Neural progenitor cell (in vitro differentiated cells): ENCODE results near the gene LEKR1. TPM values are rescaled to one million over a fixed set of nuclear protein-coding genes. Genes with fewer than 3 reads are reported as not detected.

Experiments used
- DNase-seq: peaks from one replicate; pipeline ENCODE4 v3.0.0-alpha.2; 2016; ENCODE audit warnings: low spot score
- H2AFZ ChIP-seq: fragments of 200-600 bp; sonication (generic); replicated peaks from 2 replicates; pipeline ENCODE4 v1.6.1; 2016; ENCODE audit warnings: antibody characterized with exemption
- H3F3A ChIP-seq: fragments of 200-600 bp; sonication (generic); 2 replicates; pipeline ENCODE4 v1.6.1; 2016; ENCODE audit warnings: antibody characterized with exemption, low read depth
- H3K27ac ChIP-seq: fragments of 200-600 bp; sonication (generic); 2 replicates; pipeline ENCODE4 v1.5.1; 2016; ENCODE audit warnings: mild to moderate bottlenecking
- H3K27me3 ChIP-seq: fragments of 200-600 bp; sonication (generic); 2 replicates; pipeline ENCODE4 v1.6.1; 2016; ENCODE audit warnings: mild to moderate bottlenecking, moderate library complexity
- H3K36me3 ChIP-seq: fragments of 200-600 bp; sonication (generic); 2 replicates; pipeline ENCODE4 v1.5.1; 2016
- H3K4me1 ChIP-seq: fragments of 200-600 bp; sonication (generic); 2 replicates; pipeline ENCODE4 v1.6.1; 2016; ENCODE audit warnings: mixed run types
- H3K4me2 ChIP-seq: fragments of 200-600 bp; sonication (generic); 2 replicates; pipeline ENCODE4 v1.6.1; 2016
- H3K4me3 ChIP-seq: fragments of 200-600 bp; sonication (generic); 2 replicates; pipeline ENCODE4 v1.5.1; 2016
- H3K79me2 ChIP-seq: fragments of 200-600 bp; sonication (generic); 2 replicates; pipeline ENCODE4 v1.6.1; 2016; ENCODE audit warnings: low read depth
- H3K9ac ChIP-seq: fragments of 200-600 bp; sonication (generic); 2 replicates; pipeline ENCODE4 v1.6.1; 2016
- H3K9me3 ChIP-seq: fragments of 200-600 bp; sonication (generic); 2 replicates; pipeline ENCODE4 v1.5.1; 2016; ENCODE audit warnings: low read depth
- H4K20me1 ChIP-seq: fragments of 200-600 bp; sonication (generic); 2 replicates; pipeline ENCODE4 v1.6.1; 2016; ENCODE audit warnings: low read depth
- H3K27ac Mint-ChIP-seq: 3 replicates; pipeline ENCODE4 v1.8.0; 2021; ENCODE audit warnings: mixed read lengths
- H3K27me3 Mint-ChIP-seq: 2 replicates; pipeline ENCODE4 v1.8.0; 2022; ENCODE audit warnings: low read depth, mild to moderate bottlenecking, inconsistent platforms, moderate library complexity, mixed read lengths; ENCODE audit not compliant: insufficient read depth
- H3K36me3 Mint-ChIP-seq: 3 replicates; pipeline ENCODE4 v1.8.0; 2021; ENCODE audit warnings: mixed read lengths
- H3K4me1 Mint-ChIP-seq: 3 replicates; pipeline ENCODE4 v1.8.0; 2021; ENCODE audit warnings: mixed read lengths
- H3K4me3 Mint-ChIP-seq: 3 replicates; pipeline ENCODE4 v1.8.0; 2021; ENCODE audit warnings: mild to moderate bottlenecking, moderate library complexity, mixed read lengths
- H3K9me3 Mint-ChIP-seq: 3 replicates; pipeline ENCODE4 v1.8.0; 2020; ENCODE audit warnings: mixed read lengths
- EZH2 ChIP-seq: fragments of 200-600 bp; sonication (generic); IDR thresholded peaks from 2 replicates; pipeline ENCODE4 v1.6.1; 2017; ENCODE audit warnings: antibody characterized with exemption, mild to moderate bottlenecking, moderate library complexity
- EZH2phosphoT487 ChIP-seq: fragments of 200-600 bp; sonication (generic); IDR thresholded peaks from 2 replicates; pipeline ENCODE4 v1.6.1; 2017; ENCODE audit warnings: antibody characterized with exemption
- total RNA-seq: library from RNA; depleted of rRNA; stranded (reverse); fragments of >200 nt; gene quantifications from 2 replicates; pipeline ENCODE4 v1.2.3, GENCODE V29; 2015; ENCODE audit warnings: low replicate concordance
- TF ChIP-seq, protein P1 (sequence below): fragments of 200-600 bp; sonication (generic); IDR thresholded peaks from 2 replicates; pipeline ENCODE4 v1.5.1; 2017; ENCODE audit warnings: antibody characterized with exemption, mild to moderate bottlenecking

The LEKR1 gene
- total RNA-seq, 1 donor from 2014 or later: 1.9 TPM

DNA sequence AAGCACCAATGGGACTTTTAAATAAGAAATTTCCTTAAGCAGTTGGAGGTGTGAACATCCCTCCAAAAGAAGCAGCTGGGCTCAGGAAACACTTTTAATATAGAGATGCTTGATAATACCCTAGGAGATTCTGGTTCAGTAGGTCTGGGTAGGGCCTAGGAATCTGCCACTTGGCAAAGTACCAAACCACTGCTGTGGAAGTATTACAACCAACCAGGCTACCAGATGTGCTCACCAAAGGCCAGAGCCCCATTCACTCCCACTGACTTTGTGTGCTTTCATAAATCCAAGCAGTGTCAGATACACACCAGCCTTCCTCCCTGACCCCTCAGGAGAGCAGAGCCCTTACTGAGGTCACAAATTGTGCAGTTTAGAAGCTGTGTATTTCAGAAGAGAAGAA is 171.2 kb downstream of the LEKR1 start:
- Histone ChIP-seq H3K9ac (no peak overlapping the region), H2AFZ (no peak overlapping the region), H3K9me3 (no peaks in the 10 kb centered on the region), H3F3A (no peaks in the 10 kb centered on the region), H3K36me3 (no peaks in the 10 kb centered on the region), H3K27ac (no peak overlapping the region), H4K20me1 (no peaks in the 10 kb centered on the region), H3K27me3 (no peaks in the 10 kb centered on the region), H3K79me2 (no peaks in the 10 kb centered on the region), H3K4me2 (no peak overlapping the region), H3K4me3 (no peak overlapping the region), H3K4me1 (no peaks in the 10 kb centered on the region)
- Mint-ChIP-seq H3K36me3 (no peaks in the 10 kb centered on the region), H3K4me3 (no peak overlapping the region), H3K27ac (no peak overlapping the region), H3K9me3 (no peaks in the 10 kb centered on the region), H3K27me3 (peaks cover 3% of the 10 kb centered on the region), H3K4me1 (no peaks in the 10 kb centered on the region)
- TF ChIP-seq EZH2 (no peak), EZH2phosphoT487 (no peak)
- TF ChIP-seq, protein P1, sequence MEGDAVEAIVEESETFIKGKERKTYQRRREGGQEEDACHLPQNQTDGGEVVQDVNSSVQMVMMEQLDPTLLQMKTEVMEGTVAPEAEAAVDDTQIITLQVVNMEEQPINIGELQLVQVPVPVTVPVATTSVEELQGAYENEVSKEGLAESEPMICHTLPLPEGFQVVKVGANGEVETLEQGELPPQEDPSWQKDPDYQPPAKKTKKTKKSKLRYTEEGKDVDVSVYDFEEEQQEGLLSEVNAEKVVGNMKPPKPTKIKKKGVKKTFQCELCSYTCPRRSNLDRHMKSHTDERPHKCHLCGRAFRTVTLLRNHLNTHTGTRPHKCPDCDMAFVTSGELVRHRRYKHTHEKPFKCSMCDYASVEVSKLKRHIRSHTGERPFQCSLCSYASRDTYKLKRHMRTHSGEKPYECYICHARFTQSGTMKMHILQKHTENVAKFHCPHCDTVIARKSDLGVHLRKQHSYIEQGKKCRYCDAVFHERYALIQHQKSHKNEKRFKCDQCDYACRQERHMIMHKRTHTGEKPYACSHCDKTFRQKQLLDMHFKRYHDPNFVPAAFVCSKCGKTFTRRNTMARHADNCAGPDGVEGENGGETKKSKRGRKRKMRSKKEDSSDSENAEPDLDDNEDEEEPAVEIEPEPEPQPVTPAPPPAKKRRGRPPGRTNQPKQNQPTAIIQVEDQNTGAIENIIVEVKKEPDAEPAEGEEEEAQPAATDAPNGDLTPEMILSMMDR: no peak
- no peak for DNase-seq

DNA sequence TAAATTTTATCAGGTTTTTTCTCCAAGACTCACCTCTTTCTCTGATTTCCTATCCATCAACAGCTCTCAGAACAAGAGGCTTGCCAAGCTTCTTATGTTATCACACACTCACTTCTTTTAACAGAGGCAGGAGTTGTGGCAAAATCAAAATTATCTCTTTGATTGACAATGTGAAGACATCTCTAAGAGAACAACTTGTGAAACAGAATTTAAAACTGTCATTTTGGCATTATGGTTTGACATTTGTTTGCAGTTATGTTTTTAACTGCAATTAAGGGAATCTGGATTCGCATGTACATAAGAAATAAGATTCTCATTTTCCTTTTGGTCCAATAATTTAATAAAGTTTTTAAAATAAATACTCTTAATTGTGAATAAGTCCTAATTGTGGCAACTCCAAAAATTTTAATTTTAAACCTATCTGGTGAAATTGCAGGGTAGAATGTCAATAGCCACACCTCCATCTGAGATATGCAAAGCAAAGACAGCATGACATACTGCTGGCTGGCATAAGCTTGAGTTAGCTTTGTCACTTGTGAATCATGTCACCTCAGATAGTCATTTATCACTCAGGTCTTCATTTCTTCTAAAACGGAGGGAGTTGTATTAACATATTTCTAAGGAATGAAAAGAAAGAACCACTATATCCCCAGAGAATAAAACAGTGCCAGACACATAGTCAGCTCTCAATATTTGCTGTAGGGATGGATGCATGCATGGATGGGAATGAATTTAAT is 175.2 kb downstream of the LEKR1 start:
- Mint-ChIP-seq H3K4me1 (no peaks in the 10 kb centered on the region), H3K27me3 (peaks cover 3% of the 10 kb centered on the region), H3K36me3 (no peaks in the 10 kb centered on the region), H3K4me3 (no peak overlapping the region), H3K9me3 (no peaks in the 10 kb centered on the region), H3K27ac (no peak overlapping the region)
- Histone ChIP-seq H3K9me3 (no peaks in the 10 kb centered on the region), H3K4me1 (no peaks in the 10 kb centered on the region), H3K79me2 (no peaks in the 10 kb centered on the region), H2AFZ (no peak overlapping the region), H3K36me3 (no peaks in the 10 kb centered on the region), H3K27ac (no peak overlapping the region), H3K9ac (no peak overlapping the region), H3F3A (no peaks in the 10 kb centered on the region), H3K27me3 (no peaks in the 10 kb centered on the region), H3K4me3 (no peak overlapping the region), H3K4me2 (no peak overlapping the region), H4K20me1 (no peaks in the 10 kb centered on the region)
- DNase-seq: no peak
- no peak for TF ChIP-seq EZH2

DNA sequence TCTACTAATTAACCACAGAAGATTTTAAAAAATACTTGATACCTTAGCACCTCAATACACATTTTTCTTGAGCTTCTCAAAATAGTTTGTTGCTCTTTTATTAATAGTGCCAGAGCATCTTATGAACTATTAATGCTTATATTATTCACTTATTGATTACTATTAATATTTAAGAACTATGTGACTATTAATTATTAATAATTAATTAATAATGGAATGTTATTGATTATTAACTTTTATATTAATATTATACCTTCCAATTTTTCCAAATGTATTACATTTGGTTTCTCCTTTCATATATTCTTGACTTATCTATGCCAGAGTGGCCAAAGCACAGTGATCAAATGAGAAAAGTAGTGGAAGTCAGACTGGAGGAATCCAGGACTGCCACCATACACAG is 195.5 kb downstream of the LEKR1 start:
- no peak for TF ChIP-seq EZH2phosphoT487
- TF ChIP-seq, protein P1: no peak
- no peak for TF ChIP-seq EZH2
- no peak overlapping the region for H3K27ac ChIP-seq
- no peaks in the 10 kb centered on the region for H3K36me3 Mint-ChIP-seq
- H3K9ac ChIP-seq: no peak overlapping the region
- H2AFZ ChIP-seq: no peak overlapping the region
- no peaks in the 10 kb centered on the region for H3K9me3 ChIP-seq
- H3F3A ChIP-seq: no peaks in the 10 kb centered on the region
- H3K27me3 Mint-ChIP-seq: no peaks in the 10 kb centered on the region
- no peak overlapping the region for H3K4me2 ChIP-seq
- no peak overlapping the region for H3K4me3 ChIP-seq
- no peaks in the 10 kb centered on the region for H3K9me3 Mint-ChIP-seq
- no peaks in the 10 kb centered on the region for H4K20me1 ChIP-seq
- no peaks in the 10 kb centered on the region for H3K4me1 Mint-ChIP-seq
- H3K4me1 ChIP-seq: no peaks in the 10 kb centered on the region
- H3K36me3 ChIP-seq: no peaks in the 10 kb centered on the region
- no peak overlapping the region for H3K4me3 Mint-ChIP-seq
- no peaks in the 10 kb centered on the region for H3K27me3 ChIP-seq
- no peak for DNase-seq
- no peaks in the 10 kb centered on the region for H3K79me2 ChIP-seq
- H3K27ac Mint-ChIP-seq: no peak overlapping the region

DNA sequence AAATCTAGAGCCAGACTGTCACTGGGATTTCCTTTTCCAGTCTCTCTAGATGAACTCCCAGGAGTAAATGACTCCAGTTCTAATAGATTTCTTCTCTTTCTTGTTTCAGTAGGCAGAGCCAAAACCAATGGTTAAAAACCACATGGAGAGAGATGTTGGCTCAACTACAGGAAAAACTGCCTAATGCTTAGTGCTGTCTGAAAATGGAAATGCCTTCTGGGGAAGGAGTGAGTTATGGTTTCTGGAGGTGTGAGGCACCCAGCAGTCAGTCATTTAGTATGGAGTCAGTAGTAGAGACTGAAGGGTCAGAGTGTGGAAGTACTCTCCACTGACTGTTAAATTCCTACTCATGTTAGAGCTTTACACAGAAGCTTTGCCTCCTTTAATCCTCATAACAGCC is 197.1 kb downstream of the LEKR1 start:
- Histone ChIP-seq H3K27me3 (no peaks in the 10 kb centered on the region), H3K4me2 (no peak overlapping the region), H3K36me3 (no peaks in the 10 kb centered on the region), H3K27ac (no peak overlapping the region), H4K20me1 (no peaks in the 10 kb centered on the region), H3K9ac (no peak overlapping the region), H3F3A (no peaks in the 10 kb centered on the region), H3K79me2 (no peaks in the 10 kb centered on the region), H3K4me3 (no peak overlapping the region), H2AFZ (peak overlapping the region; percentile 12), H3K9me3 (no peaks in the 10 kb centered on the region), H3K4me1 (no peaks in the 10 kb centered on the region)
- H3K9me3 Mint-ChIP-seq: no peaks in the 10 kb centered on the region
- no peak for DNase-seq
- H3K27ac Mint-ChIP-seq: no peak overlapping the region
- H3K27me3 Mint-ChIP-seq: no peaks in the 10 kb centered on the region
- no peak overlapping the region for H3K4me3 Mint-ChIP-seq
- H3K4me1 Mint-ChIP-seq: no peaks in the 10 kb centered on the region
- no peaks in the 10 kb centered on the region for H3K36me3 Mint-ChIP-seq
- TF ChIP-seq, protein P1: no peak
- TF ChIP-seq EZH2phosphoT487 (no peak), EZH2 (no peak)
